IMR-90 (cell line): ENCODE measurements around the gene CLPSL2. TPM values are rescaled to one million over a fixed set of nuclear protein-coding genes. Genes with fewer than 3 reads are reported as not detected.

ENCODE experiments used
- ATAC-seq: fragments of 200-7000 bp; cut with Tn5 transposase; 2 replicates; pipeline ENCODE4 v1.9.1; 2020; ENCODE audit warnings: low read depth, mild to moderate bottlenecking, moderate library complexity
- BruUV-seq: library from RNA; stranded (reverse); fragments of 400-500 nt; replicated peaks from 2 replicates; lab custom pipeline; 2021; lab: Mats Ljungman, UMichigan
- CTCF ChIA-PET: fragments of 300-600 bp; formaldehyde crosslinking; extraction: SDS; loops from one replicate; lab custom pipeline; 2021; ENCODE audit warnings: antibody characterized with exemption; lab: Yijun Ruan, JAX
- POLR2A ChIA-PET: fragments of 300-600 bp; sonication (Branson Sonifier 250); formaldehyde crosslinking; loops from one replicate; lab custom pipeline; 2022; ENCODE audit warnings: antibody characterized with exemption; ENCODE audit not compliant: unreplicated experiment; lab: Charles Lee
- DNase-seq: peaks from one replicate; pipeline ENCODE4 v3.0.0; 2013
- H2AFZ ChIP-seq: replicated peaks from 2 replicates; pipeline ENCODE3; 2013; ENCODE audit warnings: low read length, mild to moderate bottlenecking; ENCODE audit not compliant: poor library complexity
- H2AK5ac ChIP-seq: 2 replicates; pipeline ENCODE4 v1.6.1; 2013; ENCODE audit warnings: low read depth, low read length, inconsistent platforms
- H2AK9ac ChIP-seq: replicated peaks from 2 replicates; pipeline ENCODE3; 2013; ENCODE audit warnings: mild to moderate bottlenecking, low read depth, low read length, moderate library complexity; ENCODE audit not compliant: poor library complexity
- H2BK120ac ChIP-seq: 2 replicates; pipeline ENCODE4 v1.6.1; 2013; ENCODE audit warnings: low read depth, low read length, inconsistent platforms
- H2BK15ac ChIP-seq: 3 replicates; pipeline ENCODE4 v1.6.1; 2013; ENCODE audit warnings: low read depth, low read length, inconsistent platforms
- H2BK20ac ChIP-seq: 2 replicates; pipeline ENCODE4 v1.6.1; 2013; ENCODE audit warnings: low read depth, mild to moderate bottlenecking, inconsistent platforms, low read length, moderate library complexity
- H2BK5ac ChIP-seq: 2 replicates; pipeline ENCODE4 v1.6.1; 2013; ENCODE audit warnings: mild to moderate bottlenecking, low read depth, low read length, inconsistent platforms; ENCODE audit not compliant: poor library complexity, severe bottlenecking
- H3K14ac ChIP-seq: replicated peaks from 2 replicates; pipeline ENCODE4 v1.6.1; 2013; ENCODE audit warnings: low read depth, low read length, inconsistent platforms
- H3K18ac ChIP-seq: 2 replicates; pipeline ENCODE4 v1.6.1; 2013; ENCODE audit warnings: low read depth, low read length, control low read depth
- H3K23ac ChIP-seq: 2 replicates; pipeline ENCODE4 v1.6.1; 2013; ENCODE audit warnings: low read depth, low read length, inconsistent platforms
- H3K27ac ChIP-seq: 2 replicates; pipeline ENCODE4 v1.5.1; 2013; ENCODE audit warnings: mild to moderate bottlenecking, control low read depth, low read length; ENCODE audit not compliant: insufficient read depth
- H3K27me3 ChIP-seq: 2 replicates; pipeline ENCODE4 v1.6.1; 2013; ENCODE audit warnings: low read length; ENCODE audit not compliant: control insufficient read depth, insufficient read depth
- H3K36me3 ChIP-seq: 2 replicates; pipeline ENCODE4 v1.6.1; 2013; ENCODE audit warnings: low read length, mixed read lengths; ENCODE audit not compliant: control insufficient read depth, insufficient read depth
- H3K4ac ChIP-seq: 2 replicates; pipeline ENCODE4 v1.6.1; 2013; ENCODE audit warnings: low read depth, low read length, inconsistent platforms
- H3K4me1 ChIP-seq: 2 replicates; pipeline ENCODE4 v1.6.1; 2013; ENCODE audit warnings: low read length, mixed read lengths; ENCODE audit not compliant: control insufficient read depth, insufficient read depth
- H3K4me2 ChIP-seq: 2 replicates; pipeline ENCODE4 v1.6.1; 2013; ENCODE audit warnings: low read depth, mild to moderate bottlenecking, control low read depth, low read length, moderate library complexity
- H3K4me3 ChIP-seq: 2 replicates; pipeline ENCODE4 v1.5.1; 2013; ENCODE audit warnings: low read depth, mild to moderate bottlenecking, control low read depth, low read length, moderate library complexity; ENCODE audit not compliant: insufficient read depth
- H3K56ac ChIP-seq: 2 replicates; pipeline ENCODE4 v1.6.1; 2013; ENCODE audit warnings: low read length, inconsistent platforms; ENCODE audit not compliant: insufficient read depth; ENCODE audit errors: extremely low read depth
- H3K79me1 ChIP-seq, 2 experiments: 2 replicates each; pipeline ENCODE4 v1.6.1; 2013; ENCODE audit warnings: low read length in 2 of 2, inconsistent platforms in 1 of 2, low read depth in 1 of 2
- H3K9ac ChIP-seq: 2 replicates; pipeline ENCODE4 v1.6.1; 2013; ENCODE audit warnings: low read depth, low read length, control low read depth
- H3K9me1 ChIP-seq: 2 replicates; pipeline ENCODE4 v1.6.1; 2013; ENCODE audit warnings: low read length, inconsistent platforms; ENCODE audit not compliant: insufficient read depth
- H3K9me3 ChIP-seq: 2 replicates; pipeline ENCODE4 v1.6.1; 2013; ENCODE audit warnings: low read length; ENCODE audit not compliant: control insufficient read depth, insufficient read depth
- H4K20me1 ChIP-seq: 2 replicates; pipeline ENCODE4 v1.6.1; 2013; ENCODE audit warnings: low read length, inconsistent platforms; ENCODE audit not compliant: insufficient read depth
- H4K5ac ChIP-seq: 2 replicates; pipeline ENCODE4 v1.6.1; 2013; ENCODE audit warnings: mild to moderate bottlenecking, low read depth, low read length, control low read depth
- H4K8ac ChIP-seq, 2 experiments: 2 replicates each; pipeline ENCODE4 v1.6.1; 2013; ENCODE audit warnings: low read depth in 2 of 2, low read length in 2 of 2, control low read depth in 1 of 2, inconsistent platforms in 1 of 2
- H4K91ac ChIP-seq: 2 replicates; pipeline ENCODE4 v1.6.1; 2013; ENCODE audit warnings: low read depth, low read length, inconsistent platforms; ENCODE audit not compliant: insufficient read depth
- BHLHE40 ChIP-seq: fragments of 150-350 bp; IDR thresholded peaks from 2 replicates; pipeline ENCODE4 v1.6.1; 2016; ENCODE audit warnings: mild to moderate bottlenecking, low read depth, low read length
- CEBPB ChIP-seq: IDR thresholded peaks from 2 replicates; pipeline ENCODE4 v1.6.1; 2012; ENCODE audit warnings: low read depth, low read length, improper control_type of control experiment
- CHD1 ChIP-seq: IDR thresholded peaks from 2 replicates; pipeline ENCODE4 v1.6.1; 2012; ENCODE audit warnings: low read depth, low read length, improper control_type of control experiment
- MAZ ChIP-seq: IDR thresholded peaks from 2 replicates; pipeline ENCODE4 v1.6.1; 2012; ENCODE audit warnings: low read depth, mild to moderate bottlenecking, low read length, improper control_type of control experiment, moderate library complexity, borderline replicate concordance
- MXI1 ChIP-seq: IDR thresholded peaks from 2 replicates; pipeline ENCODE4 v1.6.1; 2012; ENCODE audit warnings: low read depth, mild to moderate bottlenecking, low read length, moderate library complexity, borderline replicate concordance
- POLR2A ChIP-seq: IDR thresholded peaks from 2 replicates; pipeline ENCODE4 v1.6.1; 2012; ENCODE audit warnings: mild to moderate bottlenecking, low read depth, low read length
- RAD21 ChIP-seq: IDR thresholded peaks from 2 replicates; pipeline ENCODE4 v1.6.1; 2012; ENCODE audit warnings: low read length, improper control_type of control experiment
- RCOR1 ChIP-seq: IDR thresholded peaks from 2 replicates; pipeline ENCODE4 v1.6.1; 2012; ENCODE audit warnings: mild to moderate bottlenecking, low read length, improper control_type of control experiment; ENCODE audit not compliant: insufficient replicate concordance
- SMC3 ChIP-seq: fragments of 150-350 bp; IDR thresholded peaks from 2 replicates; pipeline ENCODE4 v1.6.1; 2016; ENCODE audit warnings: low read depth, mild to moderate bottlenecking, antibody characterized with exemption, low read length, moderate library complexity
- WGBS, 2 experiments: methylation state at CpG; one replicate each; pipeline versions ENCODE4 v1.1.5 to v1.1.7; 2013; ENCODE audit warnings: missing lambda C conversion rate in 2 of 2; ENCODE audit not compliant: insufficient read length in 1 of 2; ENCODE audit errors: extremely low coverage in 2 of 2; 5-methylcytosine and 5-hydroxymethylcytosine counted together
- dilution Hi-C: fragments of 300-500 bp; cut with HindIII; formaldehyde crosslinking; loops from one replicate; pipeline ENCODE4 v1.14.3; 2018; ENCODE audit warnings: low sequenced_read_pairs; ENCODE audit not compliant: unreplicated experiment
- in situ Hi-C: fragments of 300-500 bp; cut with MboI; formaldehyde crosslinking; loops from 3 replicates; pipeline ENCODE4 v1.14.3; 2019; ENCODE audit warnings: low sequenced_read_pairs, inconsistent platforms, mixed read lengths
- intact Hi-C: fragments of 100-400 bp; cut with micrococcal nuclease; formaldehyde crosslinking; loops from 2 replicates; pipeline ENCODE4 v1.10.0; 2022
- polyA plus RNA-seq, 3 experiments: library from polyadenylated mRNA; depleted of rRNA; stranded (reverse); fragments of >200 nt; gene quantifications; 2 replicates each; pipeline ENCODE4 v1.2.3, GENCODE V29; 2012; ENCODE audit warnings: low replicate concordance in 1 of 3
- total RNA-seq: library from RNA; depleted of rRNA; stranded (reverse); fragments of >200 nt; gene quantifications from 2 replicates; pipeline ENCODE4 v1.2.3, GENCODE V29; 2012
- TF ChIP-seq, protein P1 (sequence below): fragments of 150-350 bp; IDR thresholded peaks from 2 replicates; pipeline ENCODE4 v1.6.1; 2017; ENCODE audit warnings: mild to moderate bottlenecking, antibody characterized with exemption, low read length, low read depth

The CLPSL2 gene
- total and polyA plus RNA-seq, 2 of the 4 experiments (the other 2 are of a cell fraction) = not detected

GRCh38 chr6:35787266-35788218, 11.1 kb downstream of the CLPSL2 start:
- BruUV-seq = no TSS peak
- H3K14ac ChIP-seq = no peak overlapping the region
- no peak overlapping the region for H3K4ac ChIP-seq
- no peak overlapping the region for H2AK9ac ChIP-seq
- in situ Hi-C loops (no loop called here), dilution Hi-C loops (no loop called here), intact Hi-C loops (loop anchor here (1.0 kb wide), 1 partner anchor 11 kb away; no protein-coding TSS in a partner anchor)
- no peaks in the 10 kb centered on the region for H3K79me1 ChIP-seq
- no peak overlapping the region for H2BK15ac ChIP-seq
- no peak overlapping the region for H3K9ac ChIP-seq
- TF ChIP-seq RAD21 (no peak), BHLHE40 (no peak), POLR2A (no peak), MXI1 (no peak), CHD1 (no peak), SMC3 (no peak), CEBPB (no peak), MAZ (no peak), RCOR1 (no peak)
- TF ChIP-seq, protein P1, sequence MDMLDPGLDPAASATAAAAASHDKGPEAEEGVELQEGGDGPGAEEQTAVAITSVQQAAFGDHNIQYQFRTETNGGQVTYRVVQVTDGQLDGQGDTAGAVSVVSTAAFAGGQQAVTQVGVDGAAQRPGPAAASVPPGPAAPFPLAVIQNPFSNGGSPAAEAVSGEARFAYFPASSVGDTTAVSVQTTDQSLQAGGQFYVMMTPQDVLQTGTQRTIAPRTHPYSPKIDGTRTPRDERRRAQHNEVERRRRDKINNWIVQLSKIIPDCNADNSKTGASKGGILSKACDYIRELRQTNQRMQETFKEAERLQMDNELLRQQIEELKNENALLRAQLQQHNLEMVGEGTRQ = no peak
- no peaks in the 10 kb centered on the region for H4K20me1 ChIP-seq
- H3K18ac ChIP-seq = no peak overlapping the region
- no peak for ATAC-seq
- no peak overlapping the region for H2AFZ ChIP-seq
- no peak overlapping the region for H4K8ac ChIP-seq
- H2BK20ac ChIP-seq = no peak overlapping the region
- no peaks in the 10 kb centered on the region for H3K9me1 ChIP-seq
- no peaks in the 10 kb centered on the region for H3K4me1 ChIP-seq
- H3K27ac ChIP-seq = no peak overlapping the region
- no peak overlapping the region for H2BK5ac ChIP-seq
- peaks cover 55% of the 10 kb centered on the region for H3K27me3 ChIP-seq
- no peak overlapping the region for H3K56ac ChIP-seq
- 75% methylated on average over 10 of the region's 13 CpGs; no CpG with 5 or more reads in 1 of the 2 experiments for WGBS, 2 experiments
- no peak overlapping the region for H2AK5ac ChIP-seq
- peaks cover 2% of the 10 kb centered on the region; the same call in 1 of the 2 replicates for H3K9me3 ChIP-seq
- H3K36me3 ChIP-seq = no peaks in the 10 kb centered on the region
- H3K4me2 ChIP-seq = no peak overlapping the region
- no peak overlapping the region for H3K23ac ChIP-seq
- ChIA-PET POLR2A (no interaction called here), CTCF (interaction anchor here (1.9 kb wide), 1 partner anchor 9 kb away, joined by 7 read pairs; the partner anchor contains the start of gene CLPS)
- no peak overlapping the region for H4K91ac ChIP-seq
- no peak overlapping the region for H2BK120ac ChIP-seq
- H3K4me3 ChIP-seq = no peak overlapping the region
- no peak overlapping the region for H4K5ac ChIP-seq
- no peak for DNase-seq
